Upper lobe of left lung (tissue), 4 donors: ENCODE results near the gene SMIM44.

Experiments used
- CTCF ChIP-seq, 6 experiments: fragments of 450-650 bp in 4 of 6; fragments of 200-600 bp in 2 of 6; sonication (generic) in 2 of 6; IDR thresholded peaks; one replicate each; pipeline ENCODE4 v1.5.1; 2016 to 2019; ENCODE audit warnings: antibody characterized with exemption in 6 of 6
- POLR2AphosphoS5 ChIP-seq, 2 donors: sonication (generic); formaldehyde crosslinking; IDR thresholded peaks; one replicate each; pipeline ENCODE4 v1.5.1; 2017; ENCODE audit warnings: antibody characterized with exemption in 2 of 2

GRCh38 chr19:3459089-3459881 is 24.0 kb downstream of the SMIM44 start:
- no peak for TF ChIP-seq CTCF (IDR thresholded peaks at IDR 0.05)
- peak; percentile 19 to 79 for TF ChIP-seq POLR2AphosphoS5 (IDR thresholded peaks at IDR 0.05)
